ENCODE results near the gene SUSD6.

Gene SUSD6

GRCh38 chr14:69685716-69686115 lies 74.3 kb downstream of the SUSD6 start:
- Histone ChIP-seq H3K4me3 (replicated peaks; ENCODE audit: insufficient read depth, low read length) (no peak overlapping the region), H3K27ac (replicated peaks) (no peak overlapping the region), H3K27me3 (ENCODE audit: insufficient read depth, poor library complexity, severe bottlenecking) (no peaks in the 10 kb centered on the region)
- TF ChIP-seq CTCF (IDR thresholded peaks at IDR 0.05; ENCODE audit: insufficient read depth, low read length), result no peak
- no peak for TF ChIP-seq POLR2AphosphoS5 (IDR thresholded peaks at IDR 0.05; ENCODE audit: low read depth)
- TF ChIP-seq REST (IDR thresholded peaks at IDR 0.05; ENCODE audit: insufficient replicate concordance, low read depth), result no peak
- TF ChIP-seq GABPA (IDR thresholded peaks at IDR 0.05; ENCODE audit: low read depth), result no peak
- no peak for TF ChIP-seq SPI1 (IDR thresholded peaks at IDR 0.05; ENCODE audit: borderline replicate concordance, low read depth)
- no peak for DNase-seq (ENCODE audit: low read depth in 1 of 2, low spot score in 1 of 2)

- H3K27me3 ChIP-seq (ENCODE audit: insufficient read depth, poor library complexity, severe bottlenecking), result no peaks in the 10 kb centered on the region
- no peak for DNase-seq (ENCODE audit: low read depth in 1 of 2, low spot score in 1 of 2)
- no peak overlapping the region for H3K4me3 ChIP-seq (replicated peaks; ENCODE audit: insufficient read depth, low read length)
- H3K27ac ChIP-seq (replicated peaks), result no peak overlapping the region
- TF ChIP-seq REST (IDR thresholded peaks at IDR 0.05; ENCODE audit: insufficient replicate concordance, low read depth) (no peak), CTCF (IDR thresholded peaks at IDR 0.05; ENCODE audit: insufficient read depth, low read length) (no peak), SPI1 (IDR thresholded peaks at IDR 0.05; ENCODE audit: borderline replicate concordance, low read depth) (no peak), POLR2AphosphoS5 (IDR thresholded peaks at IDR 0.05; ENCODE audit: low read depth) (no peak), GABPA (IDR thresholded peaks at IDR 0.05; ENCODE audit: low read depth) (no peak)
Observed at GRCh38 chr14:69687606-69688298, 76.4 kb downstream of the SUSD6 start.

- Histone ChIP-seq H3K4me3 (replicated peaks; ENCODE audit: insufficient read depth, low read length) (no peak overlapping the region), H3K27ac (replicated peaks) (no peak overlapping the region), H3K27me3 (ENCODE audit: insufficient read depth, poor library complexity, severe bottlenecking) (no peaks in the 10 kb centered on the region)
- TF ChIP-seq REST (IDR thresholded peaks at IDR 0.05; ENCODE audit: insufficient replicate concordance, low read depth), result no peak
- TF ChIP-seq CTCF (IDR thresholded peaks at IDR 0.05; ENCODE audit: insufficient read depth, low read length), result no peak
- TF ChIP-seq SPI1 (IDR thresholded peaks at IDR 0.05; ENCODE audit: borderline replicate concordance, low read depth), result no peak
- no peak for TF ChIP-seq POLR2AphosphoS5 (IDR thresholded peaks at IDR 0.05; ENCODE audit: low read depth)
- TF ChIP-seq GABPA (IDR thresholded peaks at IDR 0.05; ENCODE audit: low read depth), result no peak
- DNase-seq (ENCODE audit: low read depth in 1 of 2, low spot score in 1 of 2), result no peak
Observed at GRCh38 chr14:69688299-69688649, 76.9 kb downstream of the SUSD6 start.
